T-helper 2 cell treated with Interferon-gamma antibody and Interleukin-4, amounts not matched to agents 100 ng/mL and 5 ng/mL, for 36 hours (primary cell): Measurements from ENCODE around the gene CORO7. TPM values are rescaled to one million over a fixed set of nuclear protein-coding genes. Genes with fewer than 3 reads are reported as not detected.

Source experiments
- intact Hi-C: fragments of 100-400 bp; cut with micrococcal nuclease; formaldehyde crosslinking; loops from one replicate; pipeline ENCODE4 v1.15.1; 2023
- total RNA-seq: library from RNA; stranded (reverse); gene quantifications from 2 replicates; pipeline ENCODE4 v1.2.3, GENCODE V29; 2022

Gene CORO7
- total RNA-seq, result 200 and 202 TPM in 2 replicates

DNA sequence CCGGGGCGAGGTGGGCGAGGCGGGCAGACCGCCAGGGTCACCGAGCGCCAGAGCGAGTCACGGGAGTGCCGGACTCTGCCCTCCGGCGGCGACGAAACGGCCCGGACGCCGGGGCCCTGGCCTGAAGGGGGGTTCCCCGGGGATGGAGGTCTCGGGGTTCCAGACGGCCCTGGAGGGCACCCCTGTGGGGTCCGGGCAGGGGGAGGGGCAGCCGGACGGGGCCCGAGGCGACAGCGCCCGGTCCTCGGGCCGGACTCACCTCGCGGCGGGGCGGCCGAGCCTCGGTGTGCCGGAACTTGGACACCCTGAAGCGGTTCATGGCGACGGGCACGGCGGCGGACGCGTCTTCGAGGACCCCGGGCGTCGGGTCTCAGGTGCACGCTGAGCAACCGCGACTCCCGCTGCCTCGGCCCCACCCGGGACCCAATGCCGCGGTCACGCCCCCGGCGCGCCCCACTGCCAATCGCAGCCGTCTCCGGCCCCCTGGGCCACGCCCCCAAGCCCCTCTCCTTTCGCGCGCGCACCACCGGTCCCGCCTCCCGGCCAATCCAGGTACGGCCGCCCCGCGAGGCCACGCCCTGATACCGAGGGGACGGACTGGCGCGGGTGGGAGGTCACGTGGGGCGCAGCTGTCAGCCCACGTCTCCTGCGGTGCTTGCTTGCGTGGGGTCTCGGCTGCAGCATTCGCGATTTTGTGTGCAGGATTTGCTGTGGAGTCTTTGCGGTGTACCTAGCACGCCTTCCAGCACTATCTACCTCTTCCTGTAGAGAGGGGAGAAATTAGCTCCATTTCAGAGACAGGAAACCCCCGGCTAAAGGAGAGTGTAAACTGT, at the start of gene CORO7:
Gene CORO7, minus strand, starts transcription at position 397 of the 833 bp plus-strand sequence. Its CDS starts 78 bp downstream, at position 319.
- intact Hi-C loops, result loop anchor here (1.0 to 5.0 kb wide), 3 partner anchors 9 to 144 kb away; partner anchors contain the start of genes CDIP1, DNAJA3 and TFAP4

GRCh38 chr16:4463522-4464163, 47.2 kb upstream of the CORO7 start:
- intact Hi-C loops, result no loop called here

- intact Hi-C loops, result no loop called here
Observed at GRCh38 chr16:4461250-4462085, 45.1 kb upstream of the CORO7 start.

DNA sequence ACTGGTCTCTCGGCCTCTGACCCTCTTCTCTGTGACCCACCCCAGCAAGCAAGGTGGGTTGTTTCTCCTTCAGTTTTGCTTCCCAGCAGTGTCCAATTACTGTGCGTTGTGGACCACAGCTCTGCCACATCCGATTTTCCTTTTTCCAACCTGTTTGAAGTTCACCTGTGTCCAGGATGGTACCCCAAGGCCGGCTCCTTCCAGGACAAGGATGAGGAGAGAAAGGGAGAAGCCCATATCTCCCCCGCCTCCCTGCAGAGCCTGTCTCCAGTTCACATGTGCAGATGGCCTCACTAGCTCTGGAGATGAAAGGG, 44.5 kb upstream of the CORO7 start:
- intact Hi-C loops, result no loop called here

GRCh38 chr16:4455951-4456350, 39.6 kb upstream of the CORO7 start:
- intact Hi-C loops, result no loop called here

GRCh38 chr16:4455081-4455480, 38.7 kb upstream of the CORO7 start:
- intact Hi-C loops, result no loop called here

DNA sequence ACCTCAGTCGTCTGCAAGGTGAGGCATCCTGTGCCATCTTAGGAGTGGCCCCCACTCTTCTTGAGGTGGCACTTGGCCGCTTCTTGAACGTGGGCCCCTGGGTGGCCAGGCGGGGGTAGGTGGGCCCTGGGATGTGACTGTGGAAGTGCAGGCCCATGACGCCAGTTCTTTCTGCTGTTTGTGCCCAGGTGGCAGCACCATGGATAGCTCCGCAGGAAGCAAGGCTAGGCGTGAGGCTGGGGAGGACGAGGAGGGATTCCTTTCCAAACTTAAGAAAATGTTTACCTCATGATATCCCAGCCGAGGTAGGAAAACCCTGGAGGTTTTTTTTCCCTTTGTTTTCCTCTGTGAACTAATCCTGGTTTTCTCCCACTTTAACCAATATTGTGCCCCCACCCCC, 38.2 kb upstream of the CORO7 start:
- intact Hi-C loops, result no loop called here

DNA sequence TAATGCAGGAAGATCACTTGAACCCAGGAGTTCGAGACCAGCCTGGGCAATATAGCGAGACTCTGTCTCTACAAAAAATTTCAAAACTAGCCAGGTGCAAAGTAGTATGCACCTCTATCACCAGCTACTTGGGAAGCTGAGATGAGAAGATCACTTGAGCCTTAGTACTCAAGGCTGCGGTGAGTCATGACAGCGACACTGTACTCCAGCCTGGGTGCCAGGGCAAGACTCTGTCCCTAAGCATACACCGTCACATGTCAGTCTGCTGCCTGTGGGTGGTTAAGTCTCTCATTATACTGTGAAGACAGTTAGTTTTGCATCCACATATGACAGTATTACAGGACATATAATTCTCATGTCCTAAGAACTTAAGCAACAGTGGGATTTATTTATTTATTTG, 36.3 kb upstream of the CORO7 start:
- intact Hi-C loops, result no loop called here

DNA sequence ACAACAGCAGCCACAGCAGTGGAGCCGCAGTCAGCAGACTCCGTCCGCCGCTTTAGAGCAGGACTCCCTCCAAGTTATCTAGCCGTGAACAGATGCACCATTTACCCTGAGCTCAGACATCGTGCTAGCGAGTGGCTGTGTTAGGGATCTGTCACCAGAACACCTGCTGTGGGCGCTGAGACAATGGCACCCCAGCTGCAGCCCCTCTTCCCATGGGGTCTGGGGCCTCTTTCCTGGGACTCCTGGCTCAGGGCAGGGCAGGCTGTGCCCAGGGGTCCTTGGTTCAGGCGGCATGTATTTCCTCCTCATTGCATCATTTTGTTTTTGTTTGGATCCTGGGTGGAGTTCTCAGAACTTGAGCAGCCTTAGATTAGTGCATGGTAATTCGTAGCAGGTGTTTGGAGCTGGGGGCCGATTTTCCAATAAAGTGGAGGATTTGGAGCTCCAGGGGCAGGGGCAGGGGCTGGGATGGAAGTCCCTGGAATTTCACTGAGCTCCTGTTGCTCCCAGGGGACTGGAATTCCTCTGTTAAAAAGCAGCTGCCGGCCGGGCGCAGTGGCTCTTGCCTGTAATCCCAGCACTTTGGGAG, 34.6 kb upstream of the CORO7 start:
- intact Hi-C loops, result no loop called here

DNA sequence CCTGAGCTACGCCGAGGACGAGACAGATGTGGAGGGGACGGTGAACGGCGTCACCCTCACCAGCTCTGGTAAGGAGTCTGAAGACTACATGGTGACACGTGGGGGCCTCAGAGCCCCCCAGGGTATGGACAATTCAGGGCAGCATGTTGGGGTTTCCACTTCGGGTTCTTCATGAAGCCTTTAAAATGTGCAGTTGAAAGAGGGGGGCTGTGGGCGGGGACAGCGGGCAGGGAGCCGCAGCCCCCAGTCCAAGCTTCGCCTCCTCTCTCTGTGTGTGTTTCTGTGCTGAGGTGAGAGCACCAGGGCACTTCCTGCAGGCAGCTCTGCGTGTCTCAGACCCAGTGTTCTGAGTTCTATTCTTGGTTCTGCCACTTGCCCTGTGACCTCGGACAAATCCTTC, 34.0 kb upstream of the CORO7 start:
- intact Hi-C loops, result no loop called here

DNA sequence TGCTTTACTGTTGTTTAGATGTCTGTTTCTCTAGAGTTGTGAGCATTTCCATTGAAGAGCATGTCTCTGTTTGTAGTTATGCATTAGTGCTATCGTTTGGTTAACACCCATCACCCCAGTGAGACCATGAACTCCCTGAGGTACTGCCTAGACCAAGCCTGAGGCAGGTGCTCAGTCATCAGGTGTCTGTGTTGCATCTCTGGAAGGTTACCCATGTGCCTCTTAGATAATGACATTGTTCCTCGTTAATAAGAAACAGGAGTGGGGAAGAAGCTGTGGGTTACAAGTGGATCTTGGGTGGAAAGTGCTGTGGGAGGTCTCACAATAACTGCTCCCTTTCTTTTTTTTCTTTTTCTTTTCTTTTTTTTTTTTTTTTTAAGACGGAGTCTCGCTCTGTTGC, 27.6 kb upstream of the CORO7 start:
- intact Hi-C loops, result no loop called here

DNA sequence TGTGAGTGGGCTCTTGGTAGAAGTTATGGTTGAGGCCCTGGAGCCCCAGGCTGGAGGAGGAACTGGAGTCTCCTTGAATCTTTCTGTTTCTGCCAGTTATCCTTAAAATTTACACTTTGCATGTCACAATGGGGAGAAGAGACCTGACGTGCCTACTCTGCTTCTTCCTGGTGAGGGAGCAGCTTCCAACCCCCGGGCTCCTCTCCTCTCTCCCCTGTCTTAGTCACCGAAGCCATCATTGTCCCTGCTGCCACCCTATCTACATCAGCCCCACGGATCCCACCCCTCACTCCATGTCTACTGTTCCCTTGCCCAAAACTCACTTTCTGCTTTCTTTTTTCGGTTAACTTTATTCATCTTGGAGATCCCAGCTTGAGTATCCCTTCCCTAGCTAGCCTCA, 26.9 kb upstream of the CORO7 start:
- intact Hi-C loops, result no loop called here

DNA sequence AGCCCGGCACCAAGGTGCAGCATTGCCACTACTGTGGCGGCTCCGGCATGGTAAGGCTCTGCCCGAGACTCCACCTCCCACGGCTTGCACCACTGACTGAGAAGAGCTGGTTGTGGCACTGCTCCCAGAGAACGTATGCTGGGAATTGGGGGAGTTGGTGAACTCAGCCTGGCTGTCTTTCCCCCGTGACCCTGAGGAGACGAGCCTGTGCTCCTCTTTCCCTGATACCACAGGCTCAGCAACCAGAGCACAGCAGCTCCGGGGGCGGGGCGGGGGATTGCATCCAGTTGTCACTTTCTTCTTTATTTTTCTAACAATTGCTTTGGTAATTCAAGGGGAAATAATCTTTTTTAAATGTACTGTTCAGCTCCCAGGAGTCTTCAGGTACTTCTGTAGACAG, 26.0 kb upstream of the CORO7 start:
- intact Hi-C loops, result no loop called here

DNA sequence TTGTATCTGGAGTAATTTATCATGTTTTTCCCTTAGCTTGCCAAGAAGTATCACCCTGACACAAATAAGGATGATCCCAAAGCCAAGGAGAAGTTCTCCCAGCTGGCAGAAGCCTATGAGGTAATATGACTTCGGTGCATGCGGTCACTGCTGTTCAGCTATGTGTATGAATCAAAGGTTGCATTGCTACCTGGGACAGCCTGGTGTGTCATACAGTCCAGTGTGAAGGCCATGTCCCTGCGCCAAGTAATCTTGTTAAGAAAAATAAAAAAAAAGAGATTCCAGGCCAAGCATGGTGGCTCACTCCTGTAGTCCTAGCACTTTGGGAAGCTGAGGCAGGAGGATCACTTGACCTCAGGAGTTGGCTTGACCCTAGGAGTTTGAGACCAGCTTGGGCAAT, 21.0 kb upstream of the CORO7 start:
- intact Hi-C loops, result no loop called here

- intact Hi-C loops, result no loop called here
Observed at GRCh38 chr16:4435337-4436067, 19.1 kb upstream of the CORO7 start.

DNA sequence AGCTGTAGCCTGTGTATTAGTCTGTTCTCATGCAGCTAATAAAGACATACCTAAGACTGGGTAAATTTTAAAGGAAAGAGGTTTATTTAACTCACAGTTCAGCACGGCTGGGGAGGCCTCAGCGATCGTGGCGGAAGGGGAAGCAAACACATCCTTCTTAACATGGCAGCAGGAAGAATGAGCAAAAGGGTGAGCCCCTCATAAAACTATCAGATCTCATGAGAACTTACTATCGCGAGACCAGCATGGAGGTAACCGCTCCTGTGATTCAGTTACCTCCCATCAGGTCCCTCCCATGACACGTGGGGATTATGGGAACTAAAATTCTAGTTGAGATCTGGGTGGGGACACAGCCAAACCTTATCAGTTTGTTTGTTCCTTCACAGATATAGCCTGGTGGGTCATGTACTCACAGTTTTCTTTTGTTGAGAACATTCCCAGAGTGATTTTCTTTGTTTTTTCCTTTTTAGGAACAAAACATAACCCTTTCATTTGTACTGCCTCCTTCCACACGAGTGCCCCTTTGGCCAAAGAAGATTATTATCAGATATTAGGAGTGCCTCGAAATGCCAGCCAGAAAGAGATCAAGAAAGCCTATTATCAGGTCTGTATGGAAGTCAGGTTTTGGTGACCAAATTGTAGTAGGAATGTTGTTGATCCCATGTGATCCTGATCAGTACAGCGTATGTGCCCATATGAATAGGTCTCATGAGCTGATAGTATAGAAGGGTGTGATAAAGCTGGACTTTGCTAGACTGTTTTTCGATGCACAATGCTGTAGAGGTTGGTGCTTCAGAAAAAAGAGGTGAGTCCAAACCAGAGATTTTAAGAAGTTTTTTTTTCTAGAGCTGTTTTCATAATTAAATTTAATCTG, 17.8 kb upstream of the CORO7 start:
- intact Hi-C loops, result no loop called here

GRCh38 chr16:4433228-4433627, 16.8 kb upstream of the CORO7 start:
- intact Hi-C loops, result no loop called here

DNA sequence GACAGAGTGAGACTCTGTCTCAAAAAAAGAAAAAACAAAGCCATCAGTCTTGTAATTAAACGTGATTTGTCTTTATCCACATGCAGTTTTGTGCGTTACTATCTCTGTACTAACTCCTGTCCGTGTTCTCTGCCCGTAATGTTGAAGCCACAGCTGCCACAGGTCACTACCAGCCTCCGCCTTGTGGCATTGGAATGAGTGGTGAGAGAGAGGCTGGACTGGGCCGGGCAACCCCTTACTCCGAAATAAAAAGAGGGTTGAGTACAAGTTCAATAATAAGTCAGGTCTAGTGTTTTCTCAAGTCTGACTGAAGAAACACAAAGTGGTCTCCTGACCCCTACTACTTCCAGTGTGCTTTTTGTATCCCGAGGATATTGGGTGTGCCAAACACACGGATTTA, 14.6 kb upstream of the CORO7 start:
- intact Hi-C loops, result no loop called here

GRCh38 chr16:4428500-4428899, 12.1 kb upstream of the CORO7 start:
- intact Hi-C loops, result loop anchor here (10.0 kb wide), 1 partner anchor 526 kb away; the partner anchor contains the start of gene SEC14L5
